HCT116 (cell line): ENCODE data around the gene ADAM21. TPM values are rescaled to one million over a fixed set of nuclear protein-coding genes. Genes with fewer than 3 reads are reported as not detected.

Experiments
- ATAC-seq: fragments of 200-7000 bp; cut with Tn5 transposase; 2 replicates; pipeline ENCODE4 v1.9.1; 2020; ENCODE audit warnings: mild to moderate bottlenecking, moderate library complexity
- BruUV-seq: library from RNA; stranded (reverse); fragments of 400-500 nt; replicated peaks from 2 replicates; lab custom pipeline; 2021; lab: Mats Ljungman, UMichigan
- CTCF ChIA-PET: fragments of 300-600 bp; sonication (Branson Sonifier 250); formaldehyde crosslinking; loops from one replicate; lab custom pipeline; 2021; ENCODE audit warnings: antibody characterized with exemption; lab: Charles Lee
- POLR2A ChIA-PET: fragments of 300-600, 350-600 bp; sonication (Branson Sonifier 250); formaldehyde crosslinking; loops from one replicate; lab custom pipeline; 2021; ENCODE audit warnings: antibody characterized with exemption; lab: Charles Lee
- RAD21 ChIA-PET, 2 experiments: fragments of 300-600 bp; sonication (Branson Sonifier 250); formaldehyde crosslinking; loops; one replicate each; lab custom pipeline; 2023; ENCODE audit warnings: low total read pairs in 2 of 2; ENCODE audit not compliant: uncharacterized antibody in 2 of 2, unreplicated experiment in 2 of 2, low non-redundant PET in 1 of 2; lab: Charles Lee
- DNase-seq: peaks from one replicate; pipeline ENCODE4 v3.0.0-alpha.2; 2010; ENCODE audit warnings: low read depth, low spot score
- H2AFZ ChIP-seq: fragments of 200-600 bp; shearing (Covaris generic), sonication (generic); 2 replicates; pipeline ENCODE4 v1.6.1; 2017; ENCODE audit warnings: low read depth, mixed run types, mixed read lengths, antibody characterized with exemption, low read length; ENCODE audit not compliant: poor library complexity, severe bottlenecking
- H3K27ac ChIP-seq: 2 replicates; pipeline ENCODE4 v1.5.1; 2012; ENCODE audit warnings: low read depth, low read length
- H3K27me3 ChIP-seq: fragments of 200-600 bp; sonication (generic); 2 replicates; pipeline ENCODE4 v1.6.1; 2016; ENCODE audit warnings: mixed run types, low read length, mixed read lengths; ENCODE audit not compliant: insufficient read depth
- H3K36me3 ChIP-seq, 2 experiments: fragments of 200-500 bp in 1 of 2; fragments of 200-600 bp in 1 of 2; sonication (Bioruptor generic) in 1 of 2; sonication (generic) in 1 of 2; 2 replicates each; pipeline versions ENCODE4 v1.5.1 to v1.6.1; 2014 to 2016; ENCODE audit warnings: low read length in 2 of 2, inconsistent platforms in 1 of 2, mixed read lengths in 1 of 2, mixed run types in 1 of 2; ENCODE audit not compliant: insufficient read depth in 2 of 2, control insufficient read depth in 1 of 2
- H3K4me1 ChIP-seq, 2 experiments: fragments of 200-600 bp in 1 of 2; sonication (generic) in 1 of 2; 2 replicates each; pipeline versions ENCODE4 v1.5.1 to v1.6.1; 2012 to 2017; ENCODE audit warnings: low read length in 2 of 2, inconsistent platforms in 1 of 2, mild to moderate bottlenecking in 1 of 2, mixed read lengths in 1 of 2, mixed run types in 1 of 2, moderate library complexity in 1 of 2; ENCODE audit not compliant: insufficient read depth in 2 of 2, control insufficient read depth in 1 of 2
- H3K4me2 ChIP-seq: fragments of 200-600 bp; sonication (generic); 2 replicates; pipeline ENCODE4 v1.6.1; 2017; ENCODE audit warnings: mixed run types, low read length, mixed read lengths
- H3K4me3 ChIP-seq, 2 experiments: fragments of 200-600 bp in 1 of 2; sonication (generic) in 1 of 2; replicated peaks in 1 of 2; 2 replicates each; pipeline ENCODE4 v1.5.1; 2011 to 2016; ENCODE audit warnings: low read length in 2 of 2, control low read depth in 1 of 2, low read depth in 1 of 2, mild to moderate bottlenecking in 1 of 2, mixed read lengths in 1 of 2, mixed run types in 1 of 2
- H3K79me2 ChIP-seq: fragments of 200-600 bp; sonication (generic); 2 replicates; pipeline ENCODE4 v1.6.1; 2017; ENCODE audit warnings: mild to moderate bottlenecking, mixed run types, low read length, moderate library complexity, mixed read lengths; ENCODE audit not compliant: insufficient read depth
- H3K9ac ChIP-seq: fragments of 200-600 bp; sonication (generic); 2 replicates; pipeline ENCODE4 v1.6.1; 2016; ENCODE audit warnings: low read length, mixed read lengths
- H3K9me2 ChIP-seq: fragments of 200-600 bp; sonication (generic), shearing (Covaris generic); 2 replicates; pipeline ENCODE4 v1.6.1; 2017; ENCODE audit warnings: mixed run types, mild to moderate bottlenecking, moderate library complexity; ENCODE audit not compliant: insufficient read depth
- H3K9me3 ChIP-seq, 2 experiments: fragments of 200-500 bp in 1 of 2; fragments of 200-600 bp in 1 of 2; sonication (Bioruptor generic) in 1 of 2; sonication (generic) in 1 of 2; 2 replicates each; pipeline ENCODE4 v1.6.1; 2014 to 2017; ENCODE audit warnings: low read length in 2 of 2, mixed read lengths in 2 of 2, inconsistent platforms in 1 of 2, low read depth in 1 of 2, mild to moderate bottlenecking in 1 of 2, mixed run types in 1 of 2, moderate library complexity in 1 of 2; ENCODE audit not compliant: control insufficient read depth in 1 of 2, insufficient read depth in 1 of 2
- H4K20me1 ChIP-seq: fragments of 200-600 bp; sonication (generic), shearing (Covaris generic); 2 replicates; pipeline ENCODE4 v1.6.1; 2017; ENCODE audit warnings: mixed run types, mild to moderate bottlenecking, moderate library complexity; ENCODE audit not compliant: insufficient read depth
- FOSL1 ChIP-seq: IDR thresholded peaks from 2 replicates; pipeline ENCODE4 v1.6.1; 2012; ENCODE audit warnings: low read depth
- SRF ChIP-seq: IDR thresholded peaks from 2 replicates; pipeline ENCODE4 v1.6.1; 2012; ENCODE audit warnings: low read depth
- intact Hi-C: fragments of 100-400 bp; cut with micrococcal nuclease; formaldehyde crosslinking; loops from 2 replicates; pipeline ENCODE4 v1.10.0; 2022
- total RNA-seq: library from RNA; stranded (reverse); gene quantifications from one replicate; pipeline ENCODE4 v1.2.1, GENCODE V29; 2021; ENCODE audit not compliant: unreplicated experiment
- TF ChIP-seq, protein P1 (sequence below): IDR thresholded peaks from 2 replicates; pipeline ENCODE4 v1.6.1; 2012; ENCODE audit warnings: low read depth

ADAM21 gene
- total RNA-seq, 1 experiment from 2014 or later: 0.98 TPM

DNA sequence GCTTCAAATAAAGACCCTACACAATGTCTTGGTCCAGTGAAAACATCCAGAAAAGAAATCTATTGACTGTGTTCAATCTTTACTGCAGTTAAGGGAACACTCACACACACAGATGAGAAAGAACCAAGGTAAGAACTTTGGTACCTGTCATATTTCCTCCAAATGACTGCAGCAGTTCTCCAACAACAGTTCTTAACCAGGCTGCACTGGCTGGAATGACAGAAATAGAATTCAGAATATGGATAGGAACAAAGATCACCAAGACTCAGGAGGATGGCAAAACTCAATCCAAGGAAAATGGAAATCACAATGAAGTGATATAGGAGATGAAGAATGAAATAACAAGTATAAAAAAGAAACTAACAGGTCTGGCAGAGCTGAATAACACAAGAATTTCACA, 46.2 kb downstream of the ADAM21 start:
- H3K4me1 ChIP-seq: 0 out of 4 replicates have a peak, but pooled peaks cover 0 to 2% of the 10 kb centered on the region in 2 experiments
- H3K4me3 ChIP-seq: no peak overlapping the region
- no peaks in the 10 kb centered on the region for H3K27me3 ChIP-seq
- H2AFZ ChIP-seq: no peak overlapping the region
- BruUV-seq: no TSS peak
- no peaks in the 10 kb centered on the region for H3K36me3 ChIP-seq
- H3K27ac ChIP-seq: no peak overlapping the region
- ATAC-seq: no peak
- no peak overlapping the region for H3K9ac ChIP-seq
- no peaks in the 10 kb centered on the region for H4K20me1 ChIP-seq
- ChIA-PET CTCF (no interaction called here), RAD21 (no interaction called here), POLR2A (no interaction called here)
- no peak overlapping the region for H3K4me2 ChIP-seq
- DNase-seq: no peak
- no peaks in the 10 kb centered on the region for H3K9me2 ChIP-seq
- no peaks in the 10 kb centered on the region for H3K9me3 ChIP-seq
- intact Hi-C loops: no loop called here
- no peaks in the 10 kb centered on the region for H3K79me2 ChIP-seq
- TF ChIP-seq FOSL1 (no peak), SRF (no peak)
- TF ChIP-seq, protein P1, sequence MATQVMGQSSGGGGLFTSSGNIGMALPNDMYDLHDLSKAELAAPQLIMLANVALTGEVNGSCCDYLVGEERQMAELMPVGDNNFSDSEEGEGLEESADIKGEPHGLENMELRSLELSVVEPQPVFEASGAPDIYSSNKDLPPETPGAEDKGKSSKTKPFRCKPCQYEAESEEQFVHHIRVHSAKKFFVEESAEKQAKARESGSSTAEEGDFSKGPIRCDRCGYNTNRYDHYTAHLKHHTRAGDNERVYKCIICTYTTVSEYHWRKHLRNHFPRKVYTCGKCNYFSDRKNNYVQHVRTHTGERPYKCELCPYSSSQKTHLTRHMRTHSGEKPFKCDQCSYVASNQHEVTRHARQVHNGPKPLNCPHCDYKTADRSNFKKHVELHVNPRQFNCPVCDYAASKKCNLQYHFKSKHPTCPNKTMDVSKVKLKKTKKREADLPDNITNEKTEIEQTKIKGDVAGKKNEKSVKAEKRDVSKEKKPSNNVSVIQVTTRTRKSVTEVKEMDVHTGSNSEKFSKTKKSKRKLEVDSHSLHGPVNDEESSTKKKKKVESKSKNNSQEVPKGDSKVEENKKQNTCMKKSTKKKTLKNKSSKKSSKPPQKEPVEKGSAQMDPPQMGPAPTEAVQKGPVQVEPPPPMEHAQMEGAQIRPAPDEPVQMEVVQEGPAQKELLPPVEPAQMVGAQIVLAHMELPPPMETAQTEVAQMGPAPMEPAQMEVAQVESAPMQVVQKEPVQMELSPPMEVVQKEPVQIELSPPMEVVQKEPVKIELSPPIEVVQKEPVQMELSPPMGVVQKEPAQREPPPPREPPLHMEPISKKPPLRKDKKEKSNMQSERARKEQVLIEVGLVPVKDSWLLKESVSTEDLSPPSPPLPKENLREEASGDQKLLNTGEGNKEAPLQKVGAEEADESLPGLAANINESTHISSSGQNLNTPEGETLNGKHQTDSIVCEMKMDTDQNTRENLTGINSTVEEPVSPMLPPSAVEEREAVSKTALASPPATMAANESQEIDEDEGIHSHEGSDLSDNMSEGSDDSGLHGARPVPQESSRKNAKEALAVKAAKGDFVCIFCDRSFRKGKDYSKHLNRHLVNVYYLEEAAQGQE: no peak
- TF ChIP-seq, all 23 proteins: peak for 0

Other genes with a start within 250 kb of the ADAM21 start
- 52.4 TPM for gene COX16, start 92.5 kb upstream of the ADAM21 start, total RNA-seq
- gene SYNJ2BP, start 35.1 kb upstream of the ADAM21 start, total RNA-seq: 19.0 TPM
- gene ADAM20, start 82.8 kb downstream of the ADAM21 start, total RNA-seq: 0.57 TPM
- 39.6 TPM for gene MED6, start 148.5 kb downstream of the ADAM21 start, total RNA-seq
- gene TTC9, start 189.7 kb downstream of the ADAM21 start, total RNA-seq: 2.4 TPM